ENCODE measurements around the gene CDKN2C. TPM values are rescaled to one million over a fixed set of nuclear protein-coding genes. Genes with fewer than 3 reads are reported as not detected.

The CDKN2C gene
- total and polyA plus RNA-seq, 10 of the 15 experiments (the other 5 are each of a cell fraction or from before 2014, with no cell fraction given), result 3.3 to 11.7 (median 6.0) TPM

- Histone ChIP-seq H3K4me2 (ENCODE audit: control insufficient read depth, insufficient read depth) (peak overlapping the region; percentile 44; the same call in 1 of the 2 replicates), H4K20me1 (ENCODE audit: control insufficient read depth, insufficient read depth) (no peaks in the 10 kb centered on the region), H3K4me3 (no peak overlapping the region), H3K27me3 (replicated peaks in 1 of 2; ENCODE audit: control insufficient read depth in 2 of 2, insufficient read depth in 2 of 2, low read length in 1 of 2) (no peaks in the 10 kb centered on the region), H3K4me1 (ENCODE audit: control insufficient read depth, insufficient read depth, low read length) (peaks cover 14% of the 10 kb centered on the region; the same call in 1 of the 2 replicates), H3K27ac (ENCODE audit: control insufficient read depth, insufficient read depth) (peak overlapping the region; percentile 20; the same call in 1 of the 2 replicates), H3K9me3 (replicated peaks; ENCODE audit: control insufficient read depth, insufficient read depth, low read length) (no peaks in the 10 kb centered on the region; the same call in 1 of the 3 replicates), H3K9ac (ENCODE audit: control insufficient read depth, insufficient read depth, low read length) (no peak overlapping the region), H2AFZ (ENCODE audit: control insufficient read depth, low read depth, low read length) (peak overlapping the region; percentile 46), H3K36me3 (ENCODE audit: control insufficient read depth in 2 of 2, insufficient read depth in 2 of 2, low read length in 1 of 2) (no peaks in the 10 kb centered on the region), H3K79me2 (ENCODE audit: control insufficient read depth, insufficient read depth, low read length) (no peaks in the 10 kb centered on the region)
- no TSS peak for BruUV-seq (replicated peaks)
- ChIA-PET SMC1A (ENCODE audit: uncharacterized antibody, unreplicated experiment) (interaction anchor here (1.4 kb wide), 1 partner anchor 71 kb away, joined by 3 read pairs; no protein-coding TSS in a partner anchor), CTCF (no interaction called here), RAD21 (ENCODE audit: unreplicated experiment) (no interaction called here), POLR2A (no interaction called here)
- FAIRE-seq (no peak), DNase-seq (ENCODE audit: low read depth, low spot score) (no peak), ATAC-seq (0 out of 3 replicates have a peak, but pooled peaks have one; percentile 21)
- in situ Hi-C loops (cut with MboI), result no loop called here
- intact Hi-C loops (cut with micrococcal nuclease; ENCODE audit: unreplicated experiment), result no loop called here
- WGBS (ENCODE audit: insufficient coverage, insufficient replicate concordance, low lambda C conversion rate, missing lambda C conversion rate), result 35% methylated on average over 2 of the region's 2 CpGs
- TF ChIP-seq TBL1XR1 (IDR thresholded peaks at IDR 0.05; ENCODE audit: low read depth, low read length) (no peak), BCL3 (IDR thresholded peaks at IDR 0.05; ENCODE audit: borderline replicate concordance, insufficient read depth, low read depth, low read length, poor library complexity, severe bottlenecking) (no peak), TAF1 (IDR thresholded peaks at IDR 0.05; ENCODE audit: borderline replicate concordance, low read depth, low read length) (no peak), RUNX3 (IDR thresholded peaks at IDR 0.05; ENCODE audit: low read length) (no peak), MEF2B (IDR thresholded peaks at IDR 0.05; ENCODE audit: partially characterized antibody, poor library complexity, severe bottlenecking) (no peak), ELK1 (IDR thresholded peaks at IDR 0.05; ENCODE audit: low read depth, low read length) (no peak), RELB (IDR thresholded peaks at IDR 0.05; ENCODE audit: low read depth) (no peak), HDGF (IDR thresholded peaks at IDR 0.05) (no peak), MYC (IDR thresholded peaks at IDR 0.05; ENCODE audit: insufficient read depth, insufficient read length, insufficient replicate concordance, low read length, severe bottlenecking) (no peak), POLR2A (IDR thresholded peaks at IDR 0.05; ENCODE audit: low read depth, low read length) (no peak), ASH2L (IDR thresholded peaks at IDR 0.05; ENCODE audit: borderline replicate concordance, low read depth) (no peak), IKZF1 (conservative IDR thresholded peaks at IDR 0.05) (no peak), ZBTB33 (IDR thresholded peaks at IDR 0.05) (no peak), EED (IDR thresholded peaks at IDR 0.05; ENCODE audit: low read depth) (no peak), PRDM15 (CRISPR knock-in tag; IDR thresholded peaks at IDR 0.05) (no peak)
These were observed 30.6 kb downstream of the CDKN2C start for GRCh38 chr1:51000651-51001050.
